SU-DHL-6 (cell line): ENCODE data around the gene EMC6.

Source experiments
- CTCF ChIP-seq: fragments of 200-600 bp; sonication (generic); IDR thresholded peaks from one replicate; pipeline ENCODE4 v1.5.1; 2017; ENCODE audit warnings: antibody characterized with exemption, mild to moderate bottlenecking, low read length, moderate library complexity; ENCODE audit not compliant: insufficient read depth, poor library complexity, severe bottlenecking
- EZH2phosphoT487 ChIP-seq: fragments of 200-600 bp; sonication (generic), shearing (Covaris generic); conservative IDR thresholded peaks from 2 replicates; pipeline ENCODE4 v1.6.1; 2018; ENCODE audit warnings: mild to moderate bottlenecking, antibody characterized with exemption, low read length, moderate library complexity, mixed read lengths

GRCh38 chr17:3641014-3641413 lies 27.6 kb upstream of the EMC6 start:
- TF ChIP-seq CTCF (no peak), EZH2phosphoT487 (no peak)
